Superior temporal gyrus (tissue), 1 donor: ENCODE data around the gene TGM2.

ENCODE experiments used
- DNase-seq: peaks from one replicate; pipeline ENCODE4 v3.0.0-alpha.2; 2016; ENCODE audit errors: extremely low spot score

Gene TGM2

DNA sequence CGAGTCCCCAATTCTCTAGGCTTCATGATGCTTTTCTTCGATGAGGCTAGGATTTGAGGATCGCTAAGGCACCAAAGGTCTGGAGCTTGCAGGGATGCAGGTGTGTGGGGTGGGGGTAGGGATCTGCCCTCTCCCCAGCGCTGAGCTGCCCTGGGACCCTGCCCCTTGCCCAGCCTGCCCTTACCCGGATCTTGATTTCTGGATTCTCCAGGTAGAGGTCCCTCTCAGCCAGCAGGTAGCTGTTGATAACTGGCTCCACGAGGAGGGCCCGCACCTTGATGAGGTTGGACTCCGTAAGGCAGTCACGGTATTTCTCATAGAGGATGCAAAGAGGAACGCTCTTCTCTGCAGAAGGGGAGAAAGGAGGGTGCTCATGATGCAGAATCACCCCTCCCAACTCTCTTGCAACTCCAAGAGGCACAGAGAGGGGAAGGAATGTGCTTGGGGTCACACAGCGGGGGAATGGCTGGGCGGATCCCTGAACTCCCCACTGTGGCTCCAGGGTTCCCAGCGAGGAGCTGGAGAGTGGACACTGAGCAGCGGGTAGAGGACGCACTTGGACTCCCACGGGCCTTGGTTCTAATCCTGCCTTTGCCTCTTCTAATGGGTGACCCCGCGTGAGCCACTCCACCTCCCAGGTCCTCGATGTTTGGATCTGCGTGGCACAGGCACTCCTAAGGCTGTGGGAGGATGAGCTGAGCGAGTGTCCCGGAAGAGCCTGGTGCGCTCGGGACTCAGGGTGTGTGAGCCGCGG lies 32.7 kb downstream of the TGM2 start:
- no peak for DNase-seq

DNA sequence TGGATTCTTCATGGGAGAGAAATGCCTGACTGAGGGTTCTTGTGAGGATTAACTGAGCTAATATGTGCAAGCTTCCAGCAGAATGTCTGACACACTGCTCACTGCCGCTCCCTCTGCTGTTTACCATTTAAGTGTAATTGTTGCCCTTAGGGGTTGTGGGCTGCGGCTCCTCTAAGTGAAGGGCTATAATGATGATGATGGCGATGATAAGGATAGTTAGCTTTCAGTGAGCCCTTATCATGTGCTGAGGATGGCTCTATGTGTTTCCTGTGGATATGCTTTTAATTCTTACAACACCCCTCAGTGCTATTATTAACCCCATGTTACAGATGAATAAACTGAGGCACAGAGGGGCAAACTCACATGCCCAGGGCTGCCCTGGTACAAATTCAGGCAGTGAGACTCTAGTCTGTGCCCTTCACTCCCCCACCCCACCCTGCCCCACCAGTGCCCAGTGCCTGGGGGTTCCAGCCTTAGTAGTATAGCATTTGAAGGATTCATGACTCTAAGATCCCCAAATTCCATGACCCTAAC lies 33.4 kb downstream of the TGM2 start:
- no peak for DNase-seq

DNA sequence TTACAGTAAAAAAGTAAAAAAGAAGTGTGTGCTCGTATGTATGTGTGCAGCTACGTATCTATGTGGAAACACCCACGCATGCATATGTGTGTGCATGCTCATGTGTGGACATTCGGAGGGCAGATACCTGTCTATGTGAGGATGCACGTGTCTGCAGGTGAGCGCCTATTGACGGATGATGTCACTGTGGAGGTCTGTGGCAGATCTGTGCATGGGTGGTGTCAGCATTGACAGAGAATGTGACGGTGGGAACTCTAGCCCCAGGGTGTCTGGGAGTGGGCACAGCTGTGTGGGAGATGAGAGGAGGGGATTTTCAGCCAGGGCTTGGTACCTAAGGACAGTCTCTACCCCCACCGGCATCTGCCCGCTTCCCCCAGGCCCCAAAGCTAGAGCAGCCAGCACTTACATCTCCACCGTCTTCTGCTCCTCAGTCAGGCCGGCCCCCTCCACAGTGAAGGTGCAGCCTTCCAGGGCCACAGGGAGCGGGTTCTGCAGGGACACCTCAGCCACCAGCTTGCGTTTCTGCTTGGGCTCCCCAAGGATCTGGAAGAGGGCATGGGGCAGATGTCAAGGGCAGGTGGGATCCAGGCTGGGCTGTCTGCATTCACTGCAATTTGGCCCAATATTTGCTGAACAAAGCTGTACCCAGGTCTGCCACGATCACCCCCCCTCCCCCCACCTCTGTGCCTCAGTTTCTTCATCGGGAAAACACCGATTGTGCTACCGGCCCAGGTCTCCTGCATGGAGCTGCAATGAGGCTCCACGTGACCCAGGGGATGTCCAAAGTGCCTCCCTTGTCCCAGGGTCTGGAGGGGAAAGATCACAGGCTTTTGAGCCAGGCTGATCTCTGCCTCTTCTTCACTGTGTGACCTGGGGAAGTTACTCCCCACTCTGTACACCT lies 34.1 kb downstream of the TGM2 start:
- DNase-seq, result no peak

GRCh38 chr20:38129893-38130609 lies 35.0 kb downstream of the TGM2 start:
- no peak for DNase-seq

DNA sequence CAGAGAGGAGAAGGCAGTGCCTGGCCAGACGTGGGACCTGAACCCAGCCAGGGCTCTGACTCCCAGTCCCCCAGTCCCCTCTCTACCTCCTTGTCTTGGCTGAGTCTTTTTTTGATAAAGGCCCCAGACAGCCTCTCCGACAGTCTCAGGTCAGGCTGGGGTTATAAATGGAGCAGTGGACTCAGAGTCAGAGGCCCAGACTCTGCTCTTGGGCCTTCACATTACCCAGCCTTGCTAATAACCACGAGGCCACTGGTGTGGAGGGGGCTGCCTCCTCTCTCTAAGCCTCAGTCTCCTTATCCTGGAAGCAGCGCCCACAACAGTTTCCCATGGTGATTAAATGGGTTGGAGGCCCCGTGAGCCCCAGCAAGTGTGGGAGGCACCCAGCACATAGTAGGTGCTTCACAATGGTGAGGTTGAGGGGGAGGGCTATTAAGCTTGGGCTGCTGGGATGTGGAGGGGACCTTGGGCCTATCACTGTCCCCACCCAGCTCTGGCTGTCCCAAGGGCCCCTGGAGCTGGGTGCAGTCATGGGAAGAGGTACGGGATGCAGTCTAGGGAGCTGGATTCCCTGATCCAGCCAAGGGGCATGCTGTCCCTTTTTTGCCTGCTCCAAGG lies 35.7 kb downstream of the TGM2 start:
- no peak for DNase-seq

GRCh38 chr20:38128691-38129090 lies 36.4 kb downstream of the TGM2 start:
- DNase-seq, result no peak

- no peak for DNase-seq
Observed at GRCh38 chr20:38127920-38128528, 37.0 kb downstream of the TGM2 start.

DNA sequence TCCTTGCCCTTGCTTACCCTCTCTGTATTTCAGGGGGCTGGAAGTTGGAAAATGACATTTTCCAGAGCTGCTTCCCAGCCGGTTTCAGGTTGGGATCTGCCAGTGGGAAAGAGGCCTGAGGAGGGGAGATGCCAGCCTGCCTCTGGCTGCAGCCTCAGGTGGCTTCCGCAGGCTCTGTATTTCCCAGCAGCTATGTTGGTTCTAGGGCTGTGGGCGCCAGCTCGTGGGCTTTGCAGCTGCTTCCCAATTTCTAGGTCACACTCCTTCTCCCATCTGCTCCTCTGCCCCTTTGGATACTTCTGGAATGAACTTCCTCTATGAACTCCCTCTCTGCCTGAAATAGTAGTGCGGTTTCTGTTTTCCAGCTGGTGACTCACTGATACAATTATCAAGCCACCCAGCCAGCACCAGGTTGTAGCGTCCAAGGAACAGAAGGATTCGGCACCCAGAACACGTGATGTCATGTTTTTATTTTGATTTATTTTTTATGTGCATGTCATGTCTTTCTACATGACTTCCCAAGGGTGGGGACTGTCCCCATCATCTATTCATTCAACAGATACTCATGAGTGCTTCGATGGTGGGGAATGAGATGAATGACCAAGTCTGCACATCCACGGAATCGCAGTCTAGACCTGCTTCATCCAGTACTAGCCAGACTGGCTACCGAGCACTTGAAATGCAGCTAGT lies 38.0 kb downstream of the TGM2 start:
- DNase-seq, result peak; percentile 22

DNA sequence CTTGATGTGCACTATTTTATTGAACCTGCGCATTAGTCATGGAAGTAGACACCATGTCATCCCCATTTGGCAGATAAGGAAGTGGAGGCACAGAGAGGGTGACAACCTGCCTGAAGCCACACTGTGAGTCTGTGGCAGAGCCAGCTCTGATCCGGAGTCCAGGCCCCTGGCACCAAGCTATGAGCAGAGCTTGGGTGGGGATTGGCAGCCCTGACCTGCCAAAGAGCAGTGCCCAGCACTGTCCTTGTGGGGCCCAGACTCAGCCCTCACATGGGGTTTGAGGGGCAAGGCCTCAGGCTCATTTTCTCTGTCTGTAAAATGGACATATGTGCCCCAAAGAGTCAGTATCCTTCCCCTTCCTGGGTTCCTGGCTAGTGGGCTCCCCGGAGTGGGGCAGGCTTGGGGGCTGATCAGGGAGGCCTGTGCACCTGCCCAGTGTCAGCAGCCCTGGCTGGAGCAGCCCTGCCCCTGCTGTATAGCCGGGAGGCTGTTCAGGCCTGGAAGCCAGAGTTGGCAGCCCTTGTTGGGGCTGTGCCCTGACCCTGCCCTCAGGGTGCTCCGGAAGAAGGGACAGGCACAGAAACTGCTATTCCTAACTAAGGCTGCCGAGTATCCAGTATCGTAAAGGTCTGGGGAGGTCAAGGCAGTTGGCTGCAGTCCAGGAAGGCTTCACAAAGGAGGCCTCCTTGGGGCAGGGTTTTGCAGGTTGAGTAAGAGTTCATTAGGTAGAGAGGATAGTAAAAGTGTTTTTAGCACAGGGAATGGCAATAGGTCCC lies 38.7 kb downstream of the TGM2 start:
- DNase-seq, result no peak

DNA sequence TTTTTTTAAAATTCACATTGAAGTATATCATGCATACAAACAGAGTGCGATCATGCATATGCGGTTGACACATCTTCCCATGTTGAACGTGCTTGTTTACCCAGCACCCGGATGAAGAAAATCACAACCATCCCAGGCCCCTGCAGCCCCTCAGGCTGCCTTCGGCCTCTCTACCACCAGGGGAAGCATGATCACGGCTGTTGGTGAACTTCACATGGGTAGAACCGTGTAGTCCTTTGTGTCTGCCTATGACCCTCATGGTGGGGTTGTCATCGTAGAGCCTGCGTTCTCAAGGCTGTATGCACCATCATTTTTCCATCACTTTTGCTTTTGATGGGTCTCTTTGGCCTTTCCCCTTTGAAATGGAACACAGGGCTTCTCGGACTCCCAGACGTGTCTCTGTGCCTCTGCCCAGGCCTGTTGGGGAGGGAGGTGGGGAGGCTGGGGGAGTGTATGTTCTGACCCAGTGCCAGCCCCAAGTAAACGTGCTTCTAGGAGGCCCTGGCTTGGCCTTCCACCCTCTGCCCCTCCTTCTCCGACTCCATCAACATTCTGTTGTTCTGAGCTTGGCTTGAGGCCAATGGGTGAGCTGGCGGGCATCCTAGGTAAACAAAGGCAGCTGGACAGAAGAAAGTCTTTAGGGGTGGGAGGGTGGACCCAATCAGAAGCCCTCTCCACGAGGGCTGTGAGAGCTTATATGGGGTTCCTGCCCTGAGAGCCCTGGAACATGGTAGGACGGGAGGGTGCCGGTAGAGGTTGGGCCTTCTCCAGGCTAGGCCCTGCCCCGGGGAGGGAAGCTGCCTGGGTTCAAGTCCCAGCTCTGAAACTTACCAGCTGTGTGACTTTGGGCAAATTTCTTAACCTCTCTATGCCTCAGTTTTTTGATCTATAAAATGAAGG lies 39.7 kb downstream of the TGM2 start:
- DNase-seq, result no peak

- no peak for DNase-seq
Observed at GRCh38 chr20:38123021-38123587, 42.0 kb downstream of the TGM2 start.

DNA sequence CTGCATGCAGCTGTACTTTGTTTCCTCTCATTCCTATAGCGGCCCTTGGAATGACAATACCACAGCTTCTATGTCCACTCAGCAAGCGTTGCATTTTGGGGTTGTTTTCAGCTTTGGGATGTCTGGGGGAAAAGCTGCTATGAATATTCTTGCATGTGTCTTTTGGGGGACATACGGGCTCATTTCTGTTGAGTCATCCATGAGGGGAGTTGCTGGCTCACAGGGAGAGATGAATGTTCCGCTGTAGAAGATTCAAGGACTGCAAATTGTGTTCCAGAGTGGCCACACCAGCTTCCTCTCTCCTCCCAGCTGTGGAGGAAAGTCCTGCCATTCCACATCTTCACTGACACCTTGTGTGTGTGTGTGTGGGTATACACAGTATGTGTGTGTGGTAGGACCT lies 43.3 kb downstream of the TGM2 start:
- DNase-seq, result no peak

DNA sequence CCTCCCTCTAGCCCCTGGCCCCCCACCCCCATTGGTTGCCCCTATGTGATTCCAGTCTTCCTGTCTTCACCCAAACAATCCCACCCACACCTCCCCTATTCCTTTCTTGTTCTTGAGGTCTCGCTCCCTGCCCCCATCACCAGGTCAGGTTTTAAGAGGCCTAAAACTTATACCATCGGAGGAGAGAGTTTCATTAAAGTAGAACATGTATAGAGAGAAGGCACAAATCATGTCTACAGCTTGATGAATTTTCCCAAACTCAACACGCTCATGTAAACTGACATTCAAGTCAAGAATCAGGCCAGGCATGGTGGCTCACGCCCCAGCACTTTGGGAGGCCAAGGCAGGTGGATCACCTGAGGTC lies 44.5 kb downstream of the TGM2 start:
- DNase-seq, result no peak

DNA sequence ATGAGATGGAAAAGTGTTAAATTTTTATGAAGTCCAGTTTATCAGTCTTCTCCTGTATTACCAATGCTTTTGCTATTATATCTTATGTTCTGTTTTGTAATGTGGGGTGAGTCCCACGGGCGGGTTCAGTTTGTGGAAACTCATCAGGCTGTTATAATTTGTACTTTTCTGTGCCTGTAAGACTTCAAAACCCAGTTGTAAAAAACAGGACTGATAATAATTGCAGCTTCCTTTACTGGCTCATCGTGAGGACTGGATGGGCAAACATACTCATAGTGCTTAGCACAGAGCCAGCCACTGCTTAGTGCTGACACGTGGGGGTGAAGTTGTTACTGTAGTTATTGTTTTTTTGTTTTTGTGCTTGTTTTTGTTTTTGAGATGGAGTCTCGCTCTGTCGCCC lies 45.6 kb downstream of the TGM2 start:
- no peak for DNase-seq

- no peak for DNase-seq
Observed at GRCh38 chr20:38117635-38118034, 47.4 kb downstream of the TGM2 start.

GRCh38 chr20:38117205-38117604 lies 47.9 kb downstream of the TGM2 start:
- no peak for DNase-seq

- no peak for DNase-seq
Observed at GRCh38 chr20:38116409-38117165, 48.5 kb downstream of the TGM2 start.

DNA sequence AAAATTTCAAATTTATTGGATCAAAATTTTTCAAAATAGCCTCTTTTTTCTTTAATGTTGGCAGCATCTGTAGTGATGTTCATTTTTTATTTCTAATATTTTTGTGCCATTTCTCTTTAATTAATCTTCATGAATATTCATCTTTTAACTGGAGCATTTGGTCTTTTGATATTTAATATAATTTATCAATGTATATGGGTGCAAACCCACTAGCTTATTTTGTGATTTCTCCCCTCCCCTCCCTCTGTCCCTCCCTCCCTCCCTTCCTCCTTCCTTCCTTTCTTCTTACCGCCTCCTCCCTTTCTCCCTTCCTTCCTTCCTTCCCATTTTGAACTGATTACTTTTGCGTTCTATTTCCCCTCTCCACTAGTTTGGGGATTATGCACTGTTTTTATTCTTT lies 49.2 kb downstream of the TGM2 start:
- no peak for DNase-seq
